SH-SY5Y (cell line): ENCODE measurements around the gene PRAC2.

Experiments
- GATA2 ChIP-seq: IDR thresholded peaks from 2 replicates; pipeline ENCODE4 v1.6.1; 2011; ENCODE audit warnings: mild to moderate bottlenecking, low read depth, low read length
- GATA3 ChIP-seq: IDR thresholded peaks from 2 replicates; pipeline ENCODE4 v1.6.1; 2011; ENCODE audit warnings: low read depth, mild to moderate bottlenecking, low read length, moderate library complexity

The PRAC2 gene

DNA sequence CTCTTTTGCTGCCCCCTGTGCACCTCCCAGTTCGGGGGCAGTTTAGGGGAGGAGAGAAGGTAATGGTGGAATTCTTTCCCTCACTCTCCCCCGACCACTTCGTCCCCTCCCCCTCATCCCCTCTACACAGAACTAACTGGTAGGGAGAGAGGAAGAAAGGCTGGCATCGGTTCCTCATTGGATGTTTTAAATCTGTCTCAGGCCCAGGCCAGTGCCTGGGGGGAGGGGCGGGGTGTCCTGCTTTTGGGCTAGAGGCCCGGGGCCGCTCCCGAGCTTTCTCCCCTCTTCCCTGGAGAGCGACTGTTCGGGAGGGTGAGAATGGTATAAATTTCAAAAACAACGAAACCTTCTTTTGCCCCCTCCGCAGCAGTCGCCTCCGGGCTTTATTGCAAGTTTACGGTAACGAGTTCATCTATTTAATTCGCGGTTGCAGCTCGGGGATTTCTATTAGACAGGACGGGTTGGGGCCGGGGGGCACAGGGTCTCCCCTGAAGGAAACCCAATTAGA lies at the start of gene PRAC2:
PRAC2 (plus strand) TSS at position 271 of the 508 bp plus-strand sequence. CDS start 1,226 bp downstream, outside the sequence.
- TF ChIP-seq GATA2 (no peak), GATA3 (no peak)

- TF ChIP-seq GATA2 (no peak), GATA3 (no peak)
Measured at GRCh38 chr17:48676963-48677558, 45.9 kb upstream of the PRAC2 start.

DNA sequence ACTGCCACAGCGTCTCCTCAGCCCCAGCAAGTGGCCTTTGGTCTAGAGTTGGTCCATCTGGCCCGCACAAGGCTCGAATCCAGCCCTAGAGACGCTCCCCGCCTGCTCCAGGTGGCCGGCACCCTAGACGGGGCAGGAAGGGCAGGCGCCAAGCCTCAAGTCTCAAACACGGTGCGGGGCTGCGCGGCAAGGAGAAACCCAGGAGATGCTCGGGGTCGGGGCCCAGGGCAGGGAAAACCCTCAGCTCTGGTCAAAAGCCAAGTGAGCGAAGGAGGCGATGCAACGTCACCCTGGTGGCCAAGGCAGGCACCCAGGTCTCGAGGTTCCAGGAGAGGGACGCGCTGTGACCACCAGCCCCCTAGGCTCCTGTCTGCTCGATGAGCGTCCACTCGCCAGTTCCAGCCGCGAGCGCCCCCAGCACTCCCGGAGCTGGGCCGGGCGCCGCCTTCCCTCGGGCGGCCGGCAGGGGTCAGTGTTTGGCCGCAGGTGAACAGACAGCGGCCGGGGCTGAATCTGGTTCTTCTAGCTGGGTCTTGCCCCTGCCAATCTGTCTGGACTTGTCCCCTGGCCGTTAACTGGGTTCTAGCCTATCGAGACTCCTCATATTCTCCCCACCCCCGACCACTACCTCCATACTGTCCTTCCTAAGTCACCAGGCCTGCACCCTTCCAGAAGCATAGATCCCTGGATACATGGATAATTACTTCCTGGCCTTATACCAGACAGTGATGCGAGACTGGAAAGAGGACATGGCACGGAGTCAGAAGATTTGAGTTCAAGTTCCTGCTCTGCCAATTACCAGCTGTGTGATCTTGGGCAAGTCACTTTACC lies 44.6 kb upstream of the PRAC2 start:
- TF ChIP-seq GATA3: no peak
- TF ChIP-seq GATA2: no peak

DNA sequence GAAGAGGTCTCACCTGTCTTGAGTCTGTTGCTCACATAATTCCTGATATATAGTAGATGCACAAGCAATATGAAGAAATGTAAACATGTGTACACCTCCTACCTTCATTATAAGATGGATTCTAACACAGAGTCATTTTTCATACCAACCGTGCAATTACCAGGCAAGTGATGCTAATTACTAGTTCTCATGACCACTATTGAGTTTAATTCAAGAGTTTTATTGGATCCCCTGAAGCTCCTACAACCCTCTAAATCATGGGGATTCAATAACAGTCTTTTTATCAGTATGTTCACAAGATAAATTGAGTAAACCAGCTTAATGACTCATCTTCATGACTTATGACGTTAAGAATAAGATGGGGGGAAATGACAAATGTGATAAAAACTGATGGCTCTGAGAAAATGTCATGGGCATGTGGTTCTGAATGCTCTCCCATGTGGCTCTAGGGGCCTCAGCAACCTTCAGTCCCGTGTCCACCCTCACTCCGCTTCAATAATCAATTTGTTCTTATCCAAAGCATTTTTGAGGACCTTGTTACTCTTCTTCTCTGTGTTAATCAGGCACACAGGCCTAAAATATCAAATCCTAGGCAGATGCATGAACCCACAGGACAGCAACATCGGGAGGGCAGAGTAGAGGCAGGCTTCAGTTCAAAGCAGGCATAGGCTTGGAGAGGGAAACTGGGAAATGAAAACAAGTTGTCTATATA lies 43.4 kb upstream of the PRAC2 start:
- TF ChIP-seq GATA3 (no peak), GATA2 (no peak)

DNA sequence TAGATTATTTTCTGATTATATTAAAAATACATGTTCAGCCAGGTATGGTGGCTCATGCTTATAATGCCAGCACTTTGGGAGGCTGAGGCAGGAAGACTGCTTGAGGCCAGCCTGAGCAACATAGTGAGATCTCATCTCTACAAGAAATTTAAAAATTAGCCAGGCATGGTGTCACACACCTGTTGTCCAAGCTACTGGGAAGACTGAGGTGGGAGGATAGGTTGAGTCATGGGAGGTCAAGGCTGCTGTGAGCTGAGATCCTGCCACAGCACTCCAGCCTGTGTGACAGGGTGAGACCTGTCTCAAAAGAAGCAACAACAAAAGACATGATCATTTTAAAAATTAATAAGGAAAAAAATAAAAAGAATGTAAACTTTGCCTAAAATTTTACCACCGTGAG lies 41.4 kb upstream of the PRAC2 start:
- TF ChIP-seq GATA3: no peak
- TF ChIP-seq GATA2: no peak

GRCh38 chr17:48690655-48691054 lies 32.3 kb upstream of the PRAC2 start:
- TF ChIP-seq GATA2 (no peak), GATA3 (no peak)

GRCh38 chr17:48692049-48692448 lies 30.9 kb upstream of the PRAC2 start:
- no peak for TF ChIP-seq GATA2
- TF ChIP-seq GATA3: no peak

DNA sequence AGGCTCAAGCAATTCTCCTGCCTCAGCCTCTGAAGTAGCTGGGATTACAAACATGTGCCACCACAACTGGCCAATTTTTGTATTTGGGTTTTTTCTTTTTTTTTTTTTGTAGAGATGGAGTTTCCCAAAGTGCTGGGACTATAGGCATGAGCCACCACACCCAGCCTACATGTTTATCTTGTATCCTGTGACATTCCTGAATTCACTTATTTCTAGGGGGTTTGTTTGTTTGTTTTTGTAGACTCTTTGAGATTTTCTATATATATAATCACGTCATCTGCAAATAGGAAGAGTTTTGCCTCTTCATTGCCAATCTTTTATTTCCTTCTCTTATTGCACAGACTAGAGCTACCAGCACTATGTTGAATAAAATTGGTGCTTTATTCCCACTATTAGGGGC lies 29.8 kb upstream of the PRAC2 start:
- no peak for TF ChIP-seq GATA2
- TF ChIP-seq GATA3: no peak

GRCh38 chr17:48701864-48702532 lies 21.0 kb upstream of the PRAC2 start:
- no peak for TF ChIP-seq GATA2
- no peak for TF ChIP-seq GATA3

DNA sequence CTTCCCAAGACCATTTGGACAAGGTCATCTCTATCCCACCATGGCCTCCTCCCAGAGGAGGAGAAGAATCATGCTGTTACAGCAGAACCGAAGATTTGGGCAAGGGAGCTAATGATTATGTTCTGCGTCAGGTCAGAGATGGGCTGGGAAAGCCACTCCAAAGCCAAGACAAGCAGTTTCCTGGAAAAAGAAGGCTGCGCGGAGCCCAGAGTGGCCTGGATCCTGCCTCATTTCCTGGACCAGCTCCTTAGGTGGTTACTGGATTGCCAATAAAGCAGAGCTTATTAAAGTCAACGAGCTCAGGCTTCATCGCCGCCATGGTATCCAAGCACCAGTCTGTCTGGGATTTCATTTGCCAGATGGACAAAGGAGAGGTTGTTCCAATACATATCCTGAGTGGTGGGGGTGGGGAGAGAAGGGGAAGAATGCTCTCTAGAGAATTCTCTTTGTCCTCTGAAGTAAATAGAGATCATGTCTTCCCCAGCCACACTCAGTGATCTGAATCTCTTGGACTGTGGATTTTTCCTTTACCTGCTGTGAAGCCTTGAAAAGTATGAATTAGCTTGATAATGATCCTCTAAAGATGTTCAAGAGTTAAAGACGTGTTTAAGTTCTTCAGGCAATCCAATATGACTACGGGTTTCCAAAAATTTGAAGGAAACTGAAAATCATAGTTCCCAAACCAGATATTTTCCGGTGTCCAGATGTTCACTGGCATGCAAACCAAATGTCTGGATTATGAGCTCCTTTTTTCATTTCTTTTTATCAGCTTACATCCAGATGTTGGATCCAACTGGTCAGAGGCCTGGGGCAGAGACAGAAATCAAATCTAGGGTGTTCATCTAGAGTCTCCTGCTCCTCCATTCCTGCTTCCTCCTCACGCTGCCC lies 18.4 kb upstream of the PRAC2 start:
- no peak for TF ChIP-seq GATA2
- TF ChIP-seq GATA3: no peak

- no peak for TF ChIP-seq GATA3
- TF ChIP-seq GATA2: no peak
Measured at GRCh38 chr17:48711128-48711527, 11.9 kb upstream of the PRAC2 start.

DNA sequence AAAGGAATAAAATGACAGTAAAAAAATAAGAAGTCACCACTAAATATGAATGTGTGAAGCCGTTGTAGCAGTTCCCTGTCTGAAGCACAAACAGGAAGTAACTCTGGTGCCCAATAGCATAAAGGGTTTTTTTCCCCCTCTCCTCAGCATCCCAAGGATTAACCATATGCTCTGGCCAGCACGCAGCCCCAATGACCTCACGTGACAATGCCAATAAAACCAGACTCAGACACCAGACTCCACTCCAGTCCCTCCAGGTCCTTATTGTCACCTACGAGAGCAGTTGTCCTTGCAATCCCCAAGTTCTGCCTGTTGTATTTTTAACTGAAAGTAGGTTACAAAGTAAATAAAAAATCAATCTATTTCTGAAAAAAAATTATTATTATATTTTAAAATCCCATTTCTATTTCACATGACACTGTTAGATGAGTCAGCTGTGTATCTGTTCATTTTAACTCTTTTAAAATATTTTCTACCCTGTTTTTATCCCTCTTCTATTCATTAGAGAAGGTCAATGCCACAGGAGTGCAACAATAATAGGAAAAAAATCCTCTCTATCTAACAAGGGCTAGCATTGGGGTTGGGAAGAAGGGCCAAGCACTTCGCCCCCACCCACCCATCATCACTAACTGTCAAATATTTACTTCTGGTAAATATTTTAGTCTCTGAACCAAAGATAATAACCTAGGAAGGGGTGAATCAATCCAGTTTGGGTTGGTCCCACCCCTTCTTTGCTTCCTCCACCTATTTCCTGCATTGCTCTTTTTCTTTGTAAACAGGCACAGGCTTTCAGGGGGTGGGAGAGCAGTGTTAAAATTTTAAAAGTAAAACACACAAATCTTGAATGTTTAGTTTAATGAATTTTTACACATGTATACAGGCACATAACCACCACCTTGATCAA lies 7.2 kb upstream of the PRAC2 start:
- TF ChIP-seq GATA3 (no peak), GATA2 (no peak)
